Midbrain (tissue), 1 donor: ENCODE data around the gene ZFP36L2.

Experiments used
- DNase-seq: peaks from one replicate; lab custom pipeline; 2025; lab: John Stamatoyannopoulos, UW

Gene ZFP36L2

DNA sequence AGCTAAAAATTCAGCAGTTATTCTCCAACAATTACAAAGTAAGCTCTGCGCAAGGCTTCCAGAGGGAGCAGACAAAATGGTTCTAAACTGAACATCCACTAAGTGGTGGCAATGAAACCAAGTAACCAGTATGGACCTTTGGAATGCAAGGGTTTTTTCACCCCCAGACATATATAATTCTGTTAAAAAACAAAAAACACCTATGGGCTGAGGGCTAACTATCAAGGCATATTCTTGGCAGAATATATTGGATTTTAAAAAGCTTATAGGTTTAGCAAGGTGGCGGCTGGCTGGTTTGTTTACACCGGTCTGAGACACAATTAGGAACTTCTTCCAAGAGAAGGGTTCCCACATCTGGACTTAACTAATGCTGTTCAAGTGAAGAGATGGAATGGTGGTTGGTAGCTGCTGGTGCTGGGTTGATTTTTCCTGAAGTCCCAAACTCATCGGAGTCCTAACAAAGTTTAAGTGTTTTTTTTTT is 2.8 kb downstream of the ZFP36L2 start:
- DNase-seq = peak; percentile 51

DNA sequence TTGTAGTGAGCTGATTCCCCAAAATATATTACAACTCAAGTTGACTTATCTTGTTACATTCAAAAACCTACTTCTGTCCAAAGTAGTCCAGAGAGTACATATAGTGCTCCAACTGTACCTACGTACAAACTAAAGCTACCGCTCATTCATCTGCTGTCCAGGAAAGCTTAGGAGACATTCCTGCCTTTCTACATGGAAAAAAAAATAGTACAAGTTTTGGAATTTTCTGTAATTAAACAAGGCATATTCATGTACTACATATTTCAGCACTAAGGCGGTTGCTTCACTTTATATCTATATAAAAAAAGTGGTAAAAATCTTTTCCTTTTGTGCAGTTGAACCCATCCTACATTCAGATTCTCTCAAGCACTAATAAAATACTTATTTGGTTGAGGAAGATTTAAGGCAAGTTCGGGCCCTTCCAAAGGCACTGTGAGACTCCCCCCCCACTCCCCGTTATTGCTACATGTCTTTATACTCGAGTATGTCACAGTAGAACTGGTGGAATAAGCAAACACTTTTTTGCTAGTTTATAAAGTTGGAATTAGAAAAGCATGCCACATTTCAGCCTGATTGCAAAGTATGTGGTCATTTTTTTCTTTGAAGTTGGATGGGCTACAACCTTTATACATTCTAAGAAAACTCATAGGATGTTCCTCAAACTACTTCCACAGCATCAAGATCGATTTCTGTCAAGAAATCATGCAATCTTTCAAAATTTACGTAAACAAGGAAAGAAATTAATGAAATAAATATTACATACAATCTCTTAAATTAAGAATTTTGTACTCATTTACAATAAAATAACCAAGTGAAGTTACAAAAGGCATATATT is 3.7 kb downstream of the ZFP36L2 start:
- DNase-seq = peak; percentile 50

DNA sequence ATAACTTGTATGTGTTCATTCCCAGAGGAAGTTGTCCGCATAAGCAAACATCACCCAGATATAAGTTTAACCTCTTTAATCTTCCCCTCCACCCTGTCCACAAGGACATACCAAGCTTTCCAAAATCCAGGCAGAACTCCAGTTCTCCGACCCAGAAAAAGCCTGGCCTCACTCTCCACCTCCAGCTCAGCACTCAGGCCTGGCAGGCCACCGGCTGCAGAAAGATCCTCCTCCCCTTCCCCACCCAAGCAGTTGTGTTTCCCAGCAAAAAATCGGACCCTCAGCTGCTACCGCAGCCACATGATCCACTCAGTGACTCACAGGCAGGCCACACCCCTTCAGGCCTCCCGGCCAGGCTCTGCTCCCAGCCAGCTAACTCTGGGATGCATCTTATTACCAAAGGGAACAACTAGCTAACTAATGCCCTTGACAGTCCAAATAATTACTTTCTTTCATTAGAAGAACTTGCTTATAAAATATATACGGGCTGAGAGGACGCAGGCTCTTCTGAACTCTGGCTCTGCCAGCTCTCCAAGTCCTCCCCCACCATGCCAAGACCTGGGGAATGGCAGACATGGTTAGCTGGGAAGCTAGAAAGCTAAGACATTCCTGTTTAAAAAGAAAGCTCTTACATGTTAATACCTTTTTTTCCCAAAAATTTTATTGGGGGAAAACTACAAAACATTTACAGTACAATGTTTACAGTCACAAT is 4.5 kb downstream of the ZFP36L2 start:
- DNase-seq = peak; percentile 90

- no peak for DNase-seq
Observed at GRCh38 chr2:43221124-43221762, 5.2 kb downstream of the ZFP36L2 start.

GRCh38 chr2:43220760-43221123 is 5.7 kb downstream of the ZFP36L2 start:
- no peak for DNase-seq

- DNase-seq = peak; percentile 68
Observed at GRCh38 chr2:43220229-43220751, 6.1 kb downstream of the ZFP36L2 start.

GRCh38 chr2:43219383-43220228 is 6.8 kb downstream of the ZFP36L2 start:
- DNase-seq = peak; percentile 91

GRCh38 chr2:43218702-43219382 is 7.6 kb downstream of the ZFP36L2 start:
- DNase-seq = no peak

- DNase-seq = no peak
Observed at GRCh38 chr2:43218155-43218701, 8.2 kb downstream of the ZFP36L2 start.

- DNase-seq = no peak
Observed at GRCh38 chr2:43217228-43218154, 8.9 kb downstream of the ZFP36L2 start.

GRCh38 chr2:43216629-43217028 is 9.8 kb downstream of the ZFP36L2 start:
- no peak for DNase-seq

DNA sequence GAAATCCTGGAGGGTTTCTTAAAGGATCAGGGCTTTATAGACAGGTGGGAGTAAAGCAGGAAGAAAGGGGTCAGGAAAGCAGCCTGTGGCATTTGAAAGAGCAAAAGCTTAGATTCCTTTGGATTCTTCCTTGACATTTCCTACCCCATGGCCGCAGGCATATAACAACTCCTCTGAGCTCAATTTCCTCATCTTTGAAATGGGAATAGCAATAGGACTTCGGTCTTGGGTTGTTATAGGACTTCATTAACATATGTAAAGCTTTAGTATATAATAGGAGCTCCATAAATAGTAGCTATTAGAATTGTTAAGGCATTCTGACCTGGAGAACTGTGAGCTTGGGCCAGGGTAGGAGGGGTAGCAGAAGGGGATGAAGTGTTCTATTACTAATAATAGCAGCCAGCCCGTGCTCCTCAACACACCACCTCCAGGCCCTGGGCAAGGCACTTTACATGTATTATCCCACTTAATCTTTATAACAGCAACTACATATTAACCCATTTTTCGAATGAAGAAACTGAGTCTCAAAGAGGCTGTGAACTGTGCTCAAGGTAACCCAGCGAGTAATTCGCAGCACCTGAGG is 10.6 kb downstream of the ZFP36L2 start:
- no peak for DNase-seq

GRCh38 chr2:43214253-43214652 is 12.2 kb downstream of the ZFP36L2 start:
- no peak for DNase-seq

DNA sequence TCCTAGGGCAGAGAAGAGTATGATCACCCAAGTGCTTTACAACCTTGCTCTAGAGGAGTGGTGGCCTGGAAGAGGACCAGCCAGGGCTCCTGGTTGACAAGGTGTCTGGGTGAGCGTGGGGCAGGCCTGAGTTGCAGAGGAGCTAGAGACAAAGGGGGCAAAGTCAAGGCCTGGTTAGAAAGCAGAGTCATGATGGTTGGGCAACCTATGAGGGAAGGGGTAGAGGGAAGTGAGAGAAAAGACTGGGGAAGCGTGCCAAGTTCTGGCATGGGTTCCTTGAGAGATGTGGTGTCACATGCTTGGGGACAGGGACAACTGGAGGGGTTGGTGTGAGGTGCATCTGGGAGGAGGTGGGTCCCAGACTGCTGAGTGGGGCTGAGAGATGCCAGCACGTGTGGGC is 13.5 kb downstream of the ZFP36L2 start:
- DNase-seq = peak; percentile 42

DNA sequence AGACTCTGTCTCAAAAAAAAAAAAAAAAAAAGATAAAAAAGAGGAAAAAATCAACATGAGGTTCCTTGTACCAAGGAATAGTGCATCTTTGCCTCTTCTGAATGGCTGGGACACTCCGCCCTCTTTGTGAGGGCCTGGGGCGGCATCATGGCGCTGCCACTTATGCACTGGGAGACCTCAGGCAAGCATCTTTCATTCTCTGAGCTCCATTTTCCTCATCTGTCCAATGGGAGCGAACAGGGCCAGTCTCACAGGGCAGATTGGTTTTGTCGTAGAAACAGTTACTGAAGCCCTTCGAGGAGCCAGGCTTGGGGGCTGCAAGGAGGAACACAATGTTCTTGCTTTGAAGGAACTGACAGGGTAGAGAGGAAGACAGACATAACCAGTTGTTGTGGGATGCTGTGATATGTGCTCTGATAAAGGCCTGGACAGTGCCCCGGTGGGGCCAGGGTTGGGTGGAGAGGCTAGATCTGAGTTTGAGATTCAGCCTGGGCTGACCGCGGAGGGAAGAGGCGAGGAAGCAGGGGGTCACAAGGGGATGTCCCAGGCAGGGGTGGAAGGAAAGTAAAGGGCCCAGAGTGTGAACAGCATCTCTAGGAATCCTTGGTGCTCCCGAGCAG is 14.1 kb downstream of the ZFP36L2 start:
- no peak for DNase-seq

DNA sequence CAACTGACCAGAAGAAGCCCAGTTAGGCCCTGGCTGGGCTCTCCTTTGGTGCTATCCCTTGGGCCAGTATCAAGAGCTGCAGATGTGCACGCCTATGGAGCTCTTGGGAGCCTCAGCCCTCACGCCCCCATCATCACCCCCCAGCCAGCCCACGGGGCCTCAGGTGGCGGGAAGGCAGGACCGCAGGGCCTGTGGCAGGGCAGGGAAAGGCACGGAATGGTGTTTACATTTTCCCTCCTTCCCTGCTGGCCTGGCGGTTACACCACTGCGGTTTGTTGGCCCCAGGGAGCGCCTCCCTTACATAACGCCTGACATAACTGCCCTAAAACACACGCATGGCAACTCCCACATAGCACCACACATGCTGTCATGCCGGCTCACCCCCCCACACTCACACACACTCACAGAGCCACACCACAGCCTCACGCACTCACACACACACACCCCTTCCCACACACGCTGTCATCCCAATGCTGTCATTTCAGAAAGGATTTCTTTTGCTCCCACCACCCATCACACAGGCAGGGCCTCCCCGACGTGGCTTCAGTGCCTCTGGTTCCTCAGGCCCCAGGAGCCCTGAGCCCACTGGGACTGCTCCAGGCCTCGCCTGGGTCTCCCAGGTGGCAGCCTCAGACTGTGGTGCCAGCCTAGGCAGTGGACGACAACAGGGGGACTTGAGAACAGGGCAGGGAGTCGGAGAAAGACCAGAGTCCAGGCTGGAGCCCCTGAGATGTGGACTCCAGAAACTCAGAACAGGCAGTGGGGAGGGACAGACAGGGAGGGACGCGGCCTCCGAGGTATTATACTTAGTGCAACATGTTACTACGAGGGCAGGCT is 15.7 kb downstream of the ZFP36L2 start:
- DNase-seq = no peak

DNA sequence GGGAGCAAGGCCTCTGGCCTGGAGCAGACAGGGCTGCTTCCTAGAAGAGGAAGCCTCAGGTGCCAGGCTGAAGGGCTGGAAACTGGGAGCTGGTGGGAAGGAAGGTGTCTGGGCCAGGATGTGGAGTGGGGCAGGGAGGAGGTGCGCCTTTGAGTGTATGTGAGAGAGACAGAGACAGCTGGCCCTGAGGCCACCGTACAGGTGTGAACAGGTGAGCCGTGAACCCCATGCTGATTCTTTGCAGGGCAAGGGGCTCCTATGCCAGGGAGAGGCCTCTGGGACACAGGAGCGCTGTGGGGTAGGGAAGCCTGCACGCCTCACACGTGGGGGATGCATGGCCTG is 16.3 kb downstream of the ZFP36L2 start:
- DNase-seq = no peak

GRCh38 chr2:43209204-43209717 is 17.1 kb downstream of the ZFP36L2 start:
- no peak for DNase-seq
